ENCODE measurements around the gene SSC5D.

Gene SSC5D

GRCh38 chr19:55461974-55462626 lies 26.1 kb upstream of the SSC5D start:
- ChIA-PET CTCF (no interaction called here), POLR2A (interaction anchor here (0.7 to 1.4 kb wide), 9 partner anchors 10 to 392 kb away, joined by 3 to 14 read pairs (median 3); partner anchors contain the start of genes HSPBP1, PPP6R1, UBE2S and ZNF628)
- no peak for DNase-seq (ENCODE audit: extremely low spot score)
- TF ChIP-seq SUZ12 (IDR thresholded peaks at IDR 0.05) (no peak), ZNF384 (IDR thresholded peaks at IDR 0.05) (no peak), BHLHE40 (IDR thresholded peaks at IDR 0.05; ENCODE audit: borderline replicate concordance) (no peak), L3MBTL2 (conservative IDR thresholded peaks at IDR 0.05) (peak; percentile 9; the same call in 1 of the 2 replicates), ARNT (IDR thresholded peaks at IDR 0.05) (no peak), FOXA1 (IDR thresholded peaks at IDR 0.05) (no peak)

- CTCF ChIA-PET = no interaction called here
- POLR2A ChIA-PET = interaction anchor here (1.0 to 1.4 kb wide), 2 partner anchors 11 to 14 kb away, joined by 3 to 5 read pairs; partner anchors contain the start of gene ZNF628
- TF ChIP-seq NFRKB (IDR thresholded peaks at IDR 0.05) (no peak), ARNT (IDR thresholded peaks at IDR 0.05) (no peak), L3MBTL2 (conservative IDR thresholded peaks at IDR 0.05) (no peak), FOXA1 (IDR thresholded peaks at IDR 0.05) (no peak), LEF1 (IDR thresholded peaks at IDR 0.05; ENCODE audit: borderline replicate concordance) (no peak)
- TF ChIP-seq, protein P1, sequence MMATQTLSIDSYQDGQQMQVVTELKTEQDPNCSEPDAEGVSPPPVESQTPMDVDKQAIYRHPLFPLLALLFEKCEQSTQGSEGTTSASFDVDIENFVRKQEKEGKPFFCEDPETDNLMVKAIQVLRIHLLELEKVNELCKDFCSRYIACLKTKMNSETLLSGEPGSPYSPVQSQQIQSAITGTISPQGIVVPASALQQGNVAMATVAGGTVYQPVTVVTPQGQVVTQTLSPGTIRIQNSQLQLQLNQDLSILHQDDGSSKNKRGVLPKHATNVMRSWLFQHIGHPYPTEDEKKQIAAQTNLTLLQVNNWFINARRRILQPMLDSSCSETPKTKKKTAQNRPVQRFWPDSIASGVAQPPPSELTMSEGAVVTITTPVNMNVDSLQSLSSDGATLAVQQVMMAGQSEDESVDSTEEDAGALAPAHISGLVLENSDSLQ (IDR thresholded peaks at IDR 0.05) = no peak
- no peak for DNase-seq (ENCODE audit: extremely low spot score)
Measured at GRCh38 chr19:55462722-55463121, 25.5 kb upstream of the SSC5D start.

DNA sequence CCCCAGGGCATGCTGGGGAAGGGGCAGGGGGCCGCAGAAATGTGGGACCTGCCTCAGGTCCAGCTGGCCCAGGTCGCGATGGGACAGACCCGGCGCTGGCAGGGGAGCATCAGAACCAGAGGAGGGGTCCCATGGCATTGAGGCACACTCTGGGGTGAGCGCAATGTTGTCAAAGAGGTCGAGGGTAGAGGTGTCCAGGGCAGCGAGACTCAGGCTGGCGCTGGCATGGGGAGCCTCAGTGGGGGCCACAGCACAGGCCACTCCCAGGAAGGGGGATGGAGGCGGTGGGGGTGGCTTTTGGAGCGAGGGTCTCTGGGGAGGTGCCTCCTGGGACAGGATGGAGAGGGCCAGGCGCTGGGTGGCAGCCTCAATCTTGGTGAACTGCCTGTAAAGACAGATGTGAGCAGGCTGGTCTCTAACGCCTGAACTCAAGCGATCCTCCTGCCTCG lies 24.6 kb upstream of the SSC5D start:
- CTCF ChIA-PET = no interaction called here

GRCh38 chr19:55464039-55464661 lies 24.1 kb upstream of the SSC5D start:
- CTCF ChIA-PET = no interaction called here

More for the DNA sequence above, 24.6 kb upstream of the SSC5D start:
- POLR2A ChIA-PET = no interaction called here
- TF ChIP-seq FOXK2 (IDR thresholded peaks at IDR 0.05) (no peak), ARNT (IDR thresholded peaks at IDR 0.05) (no peak), SP1 (IDR thresholded peaks at IDR 0.05) (no peak), ZNF384 (IDR thresholded peaks at IDR 0.05) (no peak), ELF4 (IDR thresholded peaks at IDR 0.05) (no peak), L3MBTL2 (conservative IDR thresholded peaks at IDR 0.05) (no peak), BHLHE40 (IDR thresholded peaks at IDR 0.05; ENCODE audit: borderline replicate concordance) (no peak), HDGF (IDR thresholded peaks at IDR 0.05; ENCODE audit: borderline replicate concordance) (no peak), SUZ12 (IDR thresholded peaks at IDR 0.05) (no peak), FOXM1 (IDR thresholded peaks at IDR 0.05; ENCODE audit: borderline replicate concordance) (no peak)
- no peak for DNase-seq (ENCODE audit: extremely low spot score)

DNA sequence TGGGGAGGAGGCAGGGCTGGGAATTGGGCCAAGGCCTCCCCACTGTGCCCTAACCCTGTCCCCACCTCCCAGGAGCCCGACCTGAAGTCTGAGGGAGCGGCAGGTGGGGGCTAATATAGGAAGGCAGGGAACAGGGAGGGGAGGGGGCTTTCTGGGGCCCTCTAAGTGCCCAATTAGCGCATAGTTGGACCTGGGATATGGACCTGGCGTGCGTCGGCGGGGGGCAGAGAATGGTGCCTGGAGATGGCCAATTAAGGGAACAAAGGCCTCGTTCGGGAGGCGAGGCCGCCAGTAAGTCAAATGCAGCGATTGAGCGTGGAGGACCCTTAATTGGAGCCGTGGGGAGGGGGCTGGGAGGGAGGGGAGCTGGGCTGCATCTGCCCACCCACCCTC lies 23.6 kb upstream of the SSC5D start, which contains the start of gene C19orf85:
TSS of gene C19orf85 (minus strand) at position 90 of the 393 bp plus-strand sequence. CDS start 197 bp downstream, outside the sequence.
- TF ChIP-seq ARNT (IDR thresholded peaks at IDR 0.05) (no peak), HDGF (IDR thresholded peaks at IDR 0.05; ENCODE audit: borderline replicate concordance) (no peak), L3MBTL2 (conservative IDR thresholded peaks at IDR 0.05) (no peak), FOXK2 (IDR thresholded peaks at IDR 0.05) (no peak), ZNF384 (IDR thresholded peaks at IDR 0.05) (no peak)
- TF ChIP-seq, protein P1 (IDR thresholded peaks at IDR 0.05) = no peak
- DNase-seq (ENCODE audit: extremely low spot score) = no peak
- ChIA-PET POLR2A (no interaction called here), CTCF (no interaction called here)

More at GRCh38 chr19:55464039-55464661, 24.1 kb upstream of the SSC5D start:
- TF ChIP-seq SUZ12 (IDR thresholded peaks at IDR 0.05) (no peak), FOXM1 (IDR thresholded peaks at IDR 0.05; ENCODE audit: borderline replicate concordance) (no peak), L3MBTL2 (conservative IDR thresholded peaks at IDR 0.05) (no peak), FOXA1 (IDR thresholded peaks at IDR 0.05) (no peak), ZNF384 (IDR thresholded peaks at IDR 0.05) (no peak), ARNT (IDR thresholded peaks at IDR 0.05) (no peak), TARDBP (IDR thresholded peaks at IDR 0.05) (no peak), SP1 (IDR thresholded peaks at IDR 0.05) (no peak), NFRKB (IDR thresholded peaks at IDR 0.05) (no peak), HDGF (IDR thresholded peaks at IDR 0.05; ENCODE audit: borderline replicate concordance) (no peak), ELF4 (IDR thresholded peaks at IDR 0.05) (no peak), CTBP1 (IDR thresholded peaks at IDR 0.05; ENCODE audit: borderline replicate concordance) (no peak), LEF1 (IDR thresholded peaks at IDR 0.05; ENCODE audit: borderline replicate concordance) (no peak), FOXK2 (IDR thresholded peaks at IDR 0.05) (no peak)
- TF ChIP-seq, protein P1 (IDR thresholded peaks at IDR 0.05) = no peak
- POLR2A ChIA-PET = no interaction called here
- DNase-seq (ENCODE audit: extremely low spot score) = no peak

- CTCF ChIA-PET = no interaction called here
- POLR2A ChIA-PET = interaction anchor here (1.5 kb wide), 1 partner anchor 19 kb away, joined by 4 read pairs; the partner anchor contains the start of gene NAT14
- TF ChIP-seq BHLHE40 (IDR thresholded peaks at IDR 0.05; ENCODE audit: borderline replicate concordance) = no peak
- TF ChIP-seq NFRKB (IDR thresholded peaks at IDR 0.05) = no peak
- no peak for DNase-seq (ENCODE audit: extremely low spot score)
Measured at GRCh38 chr19:55465460-55466240, 22.6 kb upstream of the SSC5D start.

Measured in HEK293T (cell line).